Stomach smooth muscle (tissue), 2 donors: ENCODE results near the gene FMO3.

Experiments used
- H3K27ac ChIP-seq: one replicate; pipeline ENCODE4 v1.7.0; 2013; ENCODE audit warnings: mild to moderate bottlenecking, low read length, inconsistent platforms
- H3K27me3 ChIP-seq, 2 donors: one replicate each; pipeline ENCODE4 v1.7.0; 2013; ENCODE audit warnings: low read length in 2 of 2; ENCODE audit not compliant: insufficient read depth in 2 of 2, control insufficient read depth in 1 of 2
- H3K36me3 ChIP-seq, 2 donors: one replicate each; pipeline ENCODE4 v1.7.0; 2013; ENCODE audit warnings: low read length in 2 of 2; ENCODE audit not compliant: control insufficient read depth in 2 of 2, insufficient read depth in 2 of 2
- H3K4me1 ChIP-seq: one replicate; pipeline ENCODE4 v1.7.0; 2013; ENCODE audit warnings: low read length; ENCODE audit not compliant: control insufficient read depth, insufficient read depth
- H3K4me3 ChIP-seq, 2 donors: one replicate each; pipeline ENCODE4 v1.7.0; 2013; ENCODE audit warnings: low read length in 2 of 2
- H3K9ac ChIP-seq, 2 donors: one replicate each; pipeline ENCODE4 v1.7.0; 2013; ENCODE audit warnings: low read length in 2 of 2, mild to moderate bottlenecking in 1 of 2
- H3K9me3 ChIP-seq, 2 donors: one replicate each; pipeline ENCODE4 v1.7.0; 2013; ENCODE audit warnings: low read length in 2 of 2; ENCODE audit not compliant: control insufficient read depth in 2 of 2
- donor health status: healthy.
- donor health status: Pancreatic carcinoma.

Gene FMO3

GRCh38 chr1:171116676-171117075, 26.0 kb downstream of the FMO3 start:
- no peak overlapping the region for H3K9ac ChIP-seq
- H3K4me1 ChIP-seq = no peaks in the 10 kb centered on the region
- H3K36me3 ChIP-seq = no peaks in the 10 kb centered on the region

GRCh38 chr1:171117085-171117484, 26.4 kb downstream of the FMO3 start:
- Histone ChIP-seq H3K4me3 (no peak overlapping the region), H3K27ac (no peak overlapping the region), H3K27me3 (no peaks in the 10 kb centered on the region), H3K36me3 (no peaks in the 10 kb centered on the region), H3K9ac (no peak overlapping the region), H3K9me3 (no peaks in the 10 kb centered on the region), H3K4me1 (no peaks in the 10 kb centered on the region)

More at GRCh38 chr1:171116676-171117075, 26.0 kb downstream of the FMO3 start:
- no peaks in the 10 kb centered on the region for H3K9me3 ChIP-seq
- no peak overlapping the region for H3K27ac ChIP-seq
- no peaks in the 10 kb centered on the region for H3K27me3 ChIP-seq
- no peak overlapping the region for H3K4me3 ChIP-seq

GRCh38 chr1:171119648-171120047, 28.9 kb downstream of the FMO3 start:
- Histone ChIP-seq H3K9me3 (no peaks in the 10 kb centered on the region), H3K27me3 (no peaks in the 10 kb centered on the region), H3K27ac (no peak overlapping the region), H3K36me3 (no peaks in the 10 kb centered on the region), H3K9ac (no peak overlapping the region), H3K4me3 (no peak overlapping the region), H3K4me1 (no peaks in the 10 kb centered on the region)

GRCh38 chr1:171122299-171122698, 31.6 kb downstream of the FMO3 start:
- peaks cover 2% of the 10 kb centered on the region for H3K4me1 ChIP-seq
- H3K27me3 ChIP-seq = no peaks in the 10 kb centered on the region
- no peaks in the 10 kb centered on the region for H3K9me3 ChIP-seq
- H3K9ac ChIP-seq = no peak overlapping the region
- H3K27ac ChIP-seq = no peak overlapping the region
- H3K4me3 ChIP-seq = no peak overlapping the region
- H3K36me3 ChIP-seq = no peaks in the 10 kb centered on the region

- no peaks in the 10 kb centered on the region for H3K36me3 ChIP-seq
- H3K27me3 ChIP-seq = no peaks in the 10 kb centered on the region
- no peaks in the 10 kb centered on the region for H3K9me3 ChIP-seq
- no peak overlapping the region for H3K27ac ChIP-seq
- no peak overlapping the region for H3K9ac ChIP-seq
- no peak overlapping the region for H3K4me3 ChIP-seq
- H3K4me1 ChIP-seq = peaks cover 4% of the 10 kb centered on the region
Observed at GRCh38 chr1:171122893-171123292, 32.2 kb downstream of the FMO3 start.

- no peak overlapping the region for H3K27ac ChIP-seq
- H3K4me3 ChIP-seq = no peak overlapping the region
- no peak overlapping the region for H3K9ac ChIP-seq
- no peaks in the 10 kb centered on the region for H3K9me3 ChIP-seq
- H3K4me1 ChIP-seq = peaks cover 7% of the 10 kb centered on the region
- H3K36me3 ChIP-seq = no peaks in the 10 kb centered on the region
- H3K27me3 ChIP-seq = no peaks in the 10 kb centered on the region
Observed at GRCh38 chr1:171126504-171126903, 35.8 kb downstream of the FMO3 start.

- H3K4me3 ChIP-seq = no peak overlapping the region
- no peaks in the 10 kb centered on the region for H3K27me3 ChIP-seq
- H3K36me3 ChIP-seq = no peaks in the 10 kb centered on the region
- no peaks in the 10 kb centered on the region for H3K9me3 ChIP-seq
- no peak overlapping the region for H3K27ac ChIP-seq
- no peak overlapping the region for H3K9ac ChIP-seq
- peaks cover 7% of the 10 kb centered on the region for H3K4me1 ChIP-seq
Observed at GRCh38 chr1:171127099-171127498, 36.4 kb downstream of the FMO3 start.

GRCh38 chr1:171127501-171127900, 36.8 kb downstream of the FMO3 start:
- H3K27me3 ChIP-seq = no peaks in the 10 kb centered on the region
- peaks cover 7% of the 10 kb centered on the region for H3K4me1 ChIP-seq
- H3K9ac ChIP-seq = no peak overlapping the region
- H3K9me3 ChIP-seq = no peaks in the 10 kb centered on the region
- no peak overlapping the region for H3K4me3 ChIP-seq
- no peaks in the 10 kb centered on the region for H3K36me3 ChIP-seq
- no peak overlapping the region for H3K27ac ChIP-seq

GRCh38 chr1:171128463-171128862, 37.8 kb downstream of the FMO3 start:
- H3K27ac ChIP-seq = no peak overlapping the region
- H3K4me1 ChIP-seq = peaks cover 7% of the 10 kb centered on the region
- H3K36me3 ChIP-seq = no peaks in the 10 kb centered on the region
- no peaks in the 10 kb centered on the region for H3K27me3 ChIP-seq
- H3K4me3 ChIP-seq = no peak overlapping the region
- H3K9me3 ChIP-seq = no peaks in the 10 kb centered on the region
- H3K9ac ChIP-seq = no peak overlapping the region

- Histone ChIP-seq H3K4me1 (no peaks in the 10 kb centered on the region), H3K9ac (no peak overlapping the region), H3K27ac (no peak overlapping the region), H3K36me3 (no peaks in the 10 kb centered on the region), H3K27me3 (no peaks in the 10 kb centered on the region), H3K9me3 (no peaks in the 10 kb centered on the region), H3K4me3 (no peak overlapping the region)
Observed at GRCh38 chr1:171134204-171134923, 43.7 kb downstream of the FMO3 start.

- no peak overlapping the region for H3K4me3 ChIP-seq
- H3K4me1 ChIP-seq = peaks cover 18% of the 10 kb centered on the region
- H3K9ac ChIP-seq = no peak overlapping the region
- H3K27me3 ChIP-seq = no peaks in the 10 kb centered on the region
- H3K27ac ChIP-seq = no peak overlapping the region
- no peaks in the 10 kb centered on the region for H3K9me3 ChIP-seq
- H3K36me3 ChIP-seq = no peaks in the 10 kb centered on the region
Observed at GRCh38 chr1:171137580-171137979, 46.9 kb downstream of the FMO3 start.
